Measurements from ENCODE around the gene ADPRM. TPM values are rescaled to one million over a fixed set of nuclear protein-coding genes. Genes with fewer than 3 reads are reported as not detected.

The ADPRM gene
- total RNA-seq, 1 experiment from 2014 or later: 2.9 TPM

DNA sequence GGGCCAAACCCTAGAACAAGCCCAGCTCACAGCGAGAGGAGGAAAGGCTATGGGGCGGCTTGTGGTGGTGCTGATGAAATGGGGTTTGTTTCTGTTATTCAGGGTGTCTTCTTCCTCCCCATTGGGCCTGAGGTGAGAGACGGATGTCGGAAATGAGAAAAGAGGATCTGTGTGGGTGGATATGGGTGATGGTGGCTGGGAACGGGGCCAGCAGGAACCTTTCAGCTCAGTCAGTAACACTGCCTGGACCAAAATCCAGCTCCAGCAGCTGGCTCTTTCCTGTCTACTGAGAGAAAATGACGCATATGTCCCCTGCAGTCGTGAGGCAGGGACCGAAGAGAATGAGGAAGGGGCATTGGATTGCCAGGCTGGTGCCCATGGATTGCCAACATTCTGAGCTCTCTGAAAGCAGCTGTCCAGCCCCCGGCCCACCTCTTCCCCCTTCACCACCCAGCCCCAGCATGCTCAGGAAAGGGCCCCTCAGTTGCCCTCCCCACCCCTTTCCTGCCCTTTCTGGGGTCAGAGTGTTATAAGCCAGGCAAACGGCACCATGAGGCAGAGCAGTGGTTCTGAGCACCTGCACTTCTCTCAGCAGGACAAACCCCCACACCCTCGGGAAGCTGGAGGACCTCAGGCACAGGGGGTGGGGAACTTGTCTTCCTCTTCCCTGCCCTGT is 44.3 kb upstream of the ADPRM start:
- no peak for ATAC-seq
- CTCF ChIA-PET: no interaction called here
- H3K4me3 ChIP-seq (ENCODE audit: low read length): no peak overlapping the region

DNA sequence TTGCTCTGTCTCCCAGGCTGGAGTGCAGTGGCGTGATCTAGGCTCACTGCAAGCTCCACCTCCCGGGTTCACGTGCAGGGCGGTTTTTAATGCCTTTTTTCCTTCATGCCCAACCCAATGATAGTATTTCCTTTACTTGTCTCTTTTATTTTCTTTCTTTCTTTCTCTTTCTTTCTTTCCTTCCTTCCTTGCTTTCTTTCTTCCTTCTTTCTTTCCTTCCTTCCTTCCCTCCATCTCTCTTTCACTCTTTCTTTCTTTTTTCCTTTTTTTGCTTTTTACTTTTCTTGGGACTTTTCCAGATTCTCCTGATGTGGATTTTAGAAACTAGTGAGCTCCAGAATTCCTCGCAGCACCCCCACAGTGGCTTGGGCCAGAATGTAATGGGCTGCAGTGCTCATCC is 43.4 kb upstream of the ADPRM start:
- CTCF ChIA-PET: no interaction called here
- no peaks in the 10 kb centered on the region for H3K9me3 ChIP-seq (ENCODE audit: low read length)
- no peaks in the 10 kb centered on the region for H3F3A ChIP-seq (ENCODE audit: low read length, unreplicated experiment)
- no peak for DNase-seq
- no peak for ATAC-seq
- H3K36me3 ChIP-seq (ENCODE audit: low read depth, low read length): no peaks in the 10 kb centered on the region
- H3K9me2 ChIP-seq (replicated peaks; ENCODE audit: low read length): no peaks in the 10 kb centered on the region
- intact Hi-C loops (cut with micrococcal nuclease): no loop called here
- no peak overlapping the region for H3K27ac ChIP-seq (ENCODE audit: low read length)
- H2AFZ ChIP-seq (ENCODE audit: low read length): no peak overlapping the region
- no peak overlapping the region for H3K4me3 ChIP-seq (ENCODE audit: low read length)
- BruUV-seq (replicated peaks): no TSS peak
- H3K9ac ChIP-seq (ENCODE audit: low read length): no peak overlapping the region
- no peak for TF ChIP-seq EZH2phosphoT487 (IDR thresholded peaks at IDR 0.05; ENCODE audit: borderline replicate concordance, low read length)
- TF ChIP-seq EZH2 (IDR thresholded peaks at IDR 0.05; ENCODE audit: low read length, unreplicated experiment): no peak
- no peaks in the 10 kb centered on the region for H4K20me1 ChIP-seq (ENCODE audit: low read length)
- H3K4me1 ChIP-seq (ENCODE audit: insufficient read depth, low read length): no peaks in the 10 kb centered on the region
- no peaks in the 10 kb centered on the region for H3K27me3 ChIP-seq (ENCODE audit: low read length)
- POLR2A ChIA-PET (ENCODE audit: unreplicated experiment): no interaction called here
- no peaks in the 10 kb centered on the region for H3K79me2 ChIP-seq (ENCODE audit: low read length)
- no peak overlapping the region for H3K4me2 ChIP-seq (ENCODE audit: low read length)

More for the DNA sequence above, 44.3 kb upstream of the ADPRM start:
- Histone ChIP-seq H3K4me1 (ENCODE audit: insufficient read depth, low read length) (no peaks in the 10 kb centered on the region), H3K36me3 (ENCODE audit: low read depth, low read length) (no peaks in the 10 kb centered on the region), H3K79me2 (ENCODE audit: low read length) (no peaks in the 10 kb centered on the region), H2AFZ (ENCODE audit: low read length) (no peak overlapping the region), H3K9ac (ENCODE audit: low read length) (no peak overlapping the region), H3K27me3 (ENCODE audit: low read length) (no peaks in the 10 kb centered on the region), H3K4me2 (ENCODE audit: low read length) (no peak overlapping the region), H3K27ac (ENCODE audit: low read length) (no peak overlapping the region), H4K20me1 (ENCODE audit: low read length) (no peaks in the 10 kb centered on the region), H3K9me2 (replicated peaks; ENCODE audit: low read length) (no peaks in the 10 kb centered on the region), H3F3A (ENCODE audit: low read length, unreplicated experiment) (no peaks in the 10 kb centered on the region), H3K9me3 (ENCODE audit: low read length) (no peaks in the 10 kb centered on the region)
- BruUV-seq (replicated peaks): no TSS peak
- POLR2A ChIA-PET (ENCODE audit: unreplicated experiment): no interaction called here
- DNase-seq: no peak
- intact Hi-C loops (cut with micrococcal nuclease): no loop called here
- TF ChIP-seq EZH2phosphoT487 (IDR thresholded peaks at IDR 0.05; ENCODE audit: borderline replicate concordance, low read length) (no peak), EZH2 (IDR thresholded peaks at IDR 0.05; ENCODE audit: low read length, unreplicated experiment) (no peak)
- TF ChIP-seq, protein P1, sequence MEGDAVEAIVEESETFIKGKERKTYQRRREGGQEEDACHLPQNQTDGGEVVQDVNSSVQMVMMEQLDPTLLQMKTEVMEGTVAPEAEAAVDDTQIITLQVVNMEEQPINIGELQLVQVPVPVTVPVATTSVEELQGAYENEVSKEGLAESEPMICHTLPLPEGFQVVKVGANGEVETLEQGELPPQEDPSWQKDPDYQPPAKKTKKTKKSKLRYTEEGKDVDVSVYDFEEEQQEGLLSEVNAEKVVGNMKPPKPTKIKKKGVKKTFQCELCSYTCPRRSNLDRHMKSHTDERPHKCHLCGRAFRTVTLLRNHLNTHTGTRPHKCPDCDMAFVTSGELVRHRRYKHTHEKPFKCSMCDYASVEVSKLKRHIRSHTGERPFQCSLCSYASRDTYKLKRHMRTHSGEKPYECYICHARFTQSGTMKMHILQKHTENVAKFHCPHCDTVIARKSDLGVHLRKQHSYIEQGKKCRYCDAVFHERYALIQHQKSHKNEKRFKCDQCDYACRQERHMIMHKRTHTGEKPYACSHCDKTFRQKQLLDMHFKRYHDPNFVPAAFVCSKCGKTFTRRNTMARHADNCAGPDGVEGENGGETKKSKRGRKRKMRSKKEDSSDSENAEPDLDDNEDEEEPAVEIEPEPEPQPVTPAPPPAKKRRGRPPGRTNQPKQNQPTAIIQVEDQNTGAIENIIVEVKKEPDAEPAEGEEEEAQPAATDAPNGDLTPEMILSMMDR (conservative IDR thresholded peaks at IDR 0.05; ENCODE audit: low read depth, low read length): no peak

DNA sequence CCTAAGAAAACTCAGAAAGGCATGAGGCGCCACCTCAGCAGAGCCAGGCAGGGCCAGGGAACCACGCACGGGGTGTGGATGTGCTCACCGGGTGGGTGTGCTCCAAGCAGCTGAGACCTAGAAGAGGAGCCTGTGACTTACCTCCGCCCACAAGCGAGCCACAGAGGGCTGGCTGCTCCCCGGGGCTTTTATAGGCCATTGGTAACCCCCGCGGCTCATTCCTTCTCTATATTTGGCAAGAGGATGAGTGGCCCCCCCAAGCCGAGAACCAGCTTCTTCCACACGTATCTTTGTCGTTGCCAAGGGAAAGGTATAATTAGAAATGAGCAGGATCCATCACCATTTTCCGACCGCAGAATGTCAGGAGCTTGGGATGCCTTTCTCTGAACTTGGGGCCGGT is 40.2 kb upstream of the ADPRM start, which contains the start of gene MYH3:
Gene MYH3, minus strand, starts transcription at position 162 of the 400 bp plus-strand sequence. CDS start 2,245 bp downstream, outside the sequence.
- H3K27ac ChIP-seq (ENCODE audit: low read length): no peak within 1 kb of the TSS
- no peak for DNase-seq
- no peaks in the 10 kb centered on the region for H3K9me3 ChIP-seq (ENCODE audit: low read length)
- TF ChIP-seq, protein P1 (conservative IDR thresholded peaks at IDR 0.05; ENCODE audit: low read depth, low read length): no peak
- TF ChIP-seq EZH2 (IDR thresholded peaks at IDR 0.05; ENCODE audit: low read length, unreplicated experiment): no peak
- no peaks in the 10 kb centered on the region for H3K27me3 ChIP-seq (ENCODE audit: low read length)
- CTCF ChIA-PET: no interaction called here
- ATAC-seq: no peak
- no TSS peak for BruUV-seq (replicated peaks)
- no peak within 1 kb of the TSS for H3K9ac ChIP-seq (ENCODE audit: low read length)
- no peaks in the 10 kb centered on the region for H3K9me2 ChIP-seq (replicated peaks; ENCODE audit: low read length)
- no peaks in the 10 kb centered on the region for H3K36me3 ChIP-seq (ENCODE audit: low read depth, low read length)
- H3K4me3 ChIP-seq (ENCODE audit: low read length): no peak within 1 kb of the TSS
- intact Hi-C loops (cut with micrococcal nuclease): no loop called here
- no peaks in the 10 kb centered on the region for H4K20me1 ChIP-seq (ENCODE audit: low read length)
- no peaks in the 10 kb centered on the region for H3F3A ChIP-seq (ENCODE audit: low read length, unreplicated experiment)
- POLR2A ChIA-PET (ENCODE audit: unreplicated experiment): no interaction called here
- H3K4me2 ChIP-seq (ENCODE audit: low read length): no peak within 1 kb of the TSS
- H2AFZ ChIP-seq (ENCODE audit: low read length): no peak within 1 kb of the TSS
- no peaks in the 10 kb centered on the region for H3K4me1 ChIP-seq (ENCODE audit: insufficient read depth, low read length)
- no peaks in the 10 kb centered on the region for H3K79me2 ChIP-seq (ENCODE audit: low read length)

All from PC-3 (cell line).